ENCODE results near the gene MAMLD1. TPM values are rescaled to one million over a fixed set of nuclear protein-coding genes. Genes with fewer than 3 reads are reported as not detected.

MAMLD1 gene
- total RNA-seq, 4 donors from 2014 or later, result 1.2 to 2.0 (median 1.6) TPM

DNA sequence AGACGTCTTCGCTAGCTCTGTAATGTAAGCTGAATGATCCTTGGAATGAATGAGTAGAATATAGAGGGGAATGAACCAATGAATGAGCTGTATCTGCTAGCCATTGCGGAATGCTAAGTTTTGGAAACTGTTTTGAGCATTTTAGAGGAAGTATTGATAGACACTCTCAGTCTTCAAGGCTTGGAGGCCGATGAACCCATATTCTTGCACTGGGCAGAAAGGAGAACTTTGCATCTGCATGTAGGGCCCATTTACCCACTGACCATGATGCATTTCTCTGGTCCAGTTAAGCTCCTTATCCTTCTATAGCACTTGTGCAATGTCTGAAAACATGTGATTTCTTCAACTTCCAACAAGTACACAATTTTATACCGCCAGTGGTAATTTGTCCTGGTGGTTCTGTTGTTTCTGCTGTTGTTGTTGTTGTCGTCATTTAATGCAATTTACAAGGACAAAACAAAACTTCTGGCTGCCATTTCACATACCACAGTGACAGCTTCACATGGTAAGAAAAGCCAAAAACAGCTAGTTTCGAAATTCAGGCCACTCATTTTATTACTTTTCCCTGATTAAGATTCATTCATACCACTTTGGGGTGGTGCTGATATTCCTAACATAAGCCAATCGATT is 120.4 kb downstream of the MAMLD1 start:
- H3K4me3 ChIP-seq, result no peak overlapping the region
- no peak for DNase-seq
- intact Hi-C loops (cut with DNase I; ENCODE audit: low total_unique reads) (no loop called here), in situ Hi-C loops (cut with MboI; ENCODE audit: low sequenced_read_pairs in 4 of 4) (loop anchor here in 3 of 4 donors (25.0 kb wide), 2 partner anchors 96 to 521 kb away; no protein-coding TSS in a partner anchor)
- peak overlapping the region in 2 of 4 donors; percentile 22 to 23 for H3K27ac ChIP-seq
- TF ChIP-seq, protein P1, sequence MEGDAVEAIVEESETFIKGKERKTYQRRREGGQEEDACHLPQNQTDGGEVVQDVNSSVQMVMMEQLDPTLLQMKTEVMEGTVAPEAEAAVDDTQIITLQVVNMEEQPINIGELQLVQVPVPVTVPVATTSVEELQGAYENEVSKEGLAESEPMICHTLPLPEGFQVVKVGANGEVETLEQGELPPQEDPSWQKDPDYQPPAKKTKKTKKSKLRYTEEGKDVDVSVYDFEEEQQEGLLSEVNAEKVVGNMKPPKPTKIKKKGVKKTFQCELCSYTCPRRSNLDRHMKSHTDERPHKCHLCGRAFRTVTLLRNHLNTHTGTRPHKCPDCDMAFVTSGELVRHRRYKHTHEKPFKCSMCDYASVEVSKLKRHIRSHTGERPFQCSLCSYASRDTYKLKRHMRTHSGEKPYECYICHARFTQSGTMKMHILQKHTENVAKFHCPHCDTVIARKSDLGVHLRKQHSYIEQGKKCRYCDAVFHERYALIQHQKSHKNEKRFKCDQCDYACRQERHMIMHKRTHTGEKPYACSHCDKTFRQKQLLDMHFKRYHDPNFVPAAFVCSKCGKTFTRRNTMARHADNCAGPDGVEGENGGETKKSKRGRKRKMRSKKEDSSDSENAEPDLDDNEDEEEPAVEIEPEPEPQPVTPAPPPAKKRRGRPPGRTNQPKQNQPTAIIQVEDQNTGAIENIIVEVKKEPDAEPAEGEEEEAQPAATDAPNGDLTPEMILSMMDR (IDR thresholded peaks at IDR 0.05 in 4 of 5, conservative IDR thresholded peaks at IDR 0.05 in 1 of 5), result no peak
- no peak for TF ChIP-seq POLR2A (IDR thresholded peaks at IDR 0.05)
- no peaks in the 10 kb centered on the region for H3K27me3 ChIP-seq
- no peak for ATAC-seq
- H3K9me3 ChIP-seq, result no peaks in the 10 kb centered on the region
- H3K36me3 ChIP-seq, result no peaks in the 10 kb centered on the region
- H3K4me1 ChIP-seq, result no peaks in the 10 kb centered on the region

DNA sequence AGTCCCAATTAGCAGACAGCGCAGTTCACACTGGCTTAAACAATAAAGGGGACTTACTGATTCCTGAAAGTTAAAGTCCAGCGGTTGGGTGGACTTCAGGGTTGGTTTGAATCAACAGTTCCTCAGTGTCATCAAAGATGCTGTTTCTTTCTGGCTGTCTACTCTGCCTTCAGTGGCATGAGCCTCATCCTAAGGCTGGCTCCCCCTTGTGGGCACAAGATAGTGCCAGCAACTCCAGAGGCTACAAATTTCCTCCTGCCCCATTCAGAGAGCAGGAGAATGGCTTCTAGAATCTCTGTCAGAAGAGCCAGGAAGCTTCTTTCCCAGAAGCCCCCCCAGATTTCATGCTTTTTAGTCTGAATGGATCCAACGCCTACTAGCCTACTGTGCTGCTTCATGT is 122.9 kb downstream of the MAMLD1 start:
- H3K27ac ChIP-seq, result no peak overlapping the region
- no peak overlapping the region for H3K4me3 ChIP-seq
- ATAC-seq (peak; percentile 79 to 88), DNase-seq (peak in 1 of 2 donors; percentile 46)
- intact Hi-C loops (cut with DNase I; ENCODE audit: low total_unique reads), result loop anchor here (1.0 to 2.0 kb wide), 2 partner anchors 121 to 525 kb away; no protein-coding TSS in a partner anchor
- TF ChIP-seq POLR2A (IDR thresholded peaks at IDR 0.05), result no peak
- TF ChIP-seq, protein P1 (IDR thresholded peaks at IDR 0.05 in 4 of 5, conservative IDR thresholded peaks at IDR 0.05 in 1 of 5), result peak; percentile 27 to 61 (median 47)
- no peaks in the 10 kb centered on the region for H3K9me3 ChIP-seq
- no peaks in the 10 kb centered on the region for H3K36me3 ChIP-seq
- no peaks in the 10 kb centered on the region for H3K4me1 ChIP-seq
- no peaks in the 10 kb centered on the region for H3K27me3 ChIP-seq
- in situ Hi-C loops (cut with MboI; ENCODE audit: low sequenced_read_pairs in 4 of 4), result loop anchor here in 3 of 4 donors (25.0 kb wide), 2 partner anchors 99 to 524 kb away; no protein-coding TSS in a partner anchor

DNA sequence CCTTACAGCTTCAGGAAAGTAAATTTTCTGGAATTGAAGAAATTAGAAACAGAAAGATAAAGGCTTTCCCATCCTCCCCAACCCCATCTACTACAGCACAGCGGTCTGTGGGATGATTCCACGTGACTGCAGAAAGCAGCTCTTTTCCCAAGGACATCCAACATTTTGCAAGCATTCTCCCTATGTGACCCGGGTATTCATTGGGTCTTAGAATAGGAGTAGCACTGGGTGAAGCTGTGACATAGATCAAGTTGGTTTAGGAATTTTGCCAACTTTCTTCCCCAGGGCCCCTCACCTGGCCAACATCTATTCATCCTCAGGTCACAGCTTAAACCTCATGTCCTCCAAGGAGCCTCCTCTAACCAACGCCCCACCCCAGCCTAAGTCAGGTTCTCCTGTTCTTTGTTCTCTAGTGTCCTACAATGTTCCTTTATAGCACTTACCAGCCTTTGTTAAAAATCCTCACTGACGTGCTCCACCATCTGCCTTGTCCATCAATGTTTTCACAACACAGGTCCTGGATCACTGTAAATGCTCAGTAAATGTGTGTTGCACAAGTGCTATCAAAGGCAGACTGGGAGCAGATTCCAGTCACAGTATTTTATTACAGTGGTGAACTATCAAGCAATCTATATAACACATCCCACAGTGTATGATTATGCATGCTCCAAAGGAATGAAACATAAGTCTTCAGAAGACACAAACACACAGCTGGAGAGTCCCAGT is 124.4 kb downstream of the MAMLD1 start:
- in situ Hi-C loops (cut with MboI; ENCODE audit: low sequenced_read_pairs in 4 of 4), result loop anchor here in 3 of 4 donors (25.0 kb wide), 2 partner anchors 100 to 525 kb away; no protein-coding TSS in a partner anchor
- DNase-seq (no peak), ATAC-seq (no peak)
- H3K9me3 ChIP-seq, result no peaks in the 10 kb centered on the region
- no peak overlapping the region for H3K27ac ChIP-seq
- no peaks in the 10 kb centered on the region for H3K27me3 ChIP-seq
- no peaks in the 10 kb centered on the region for H3K36me3 ChIP-seq
- intact Hi-C loops (cut with DNase I; ENCODE audit: low total_unique reads), result loop anchor here (2.0 kb wide), 1 partner anchor 527 kb away; no protein-coding TSS in a partner anchor
- H3K4me1 ChIP-seq, result no peaks in the 10 kb centered on the region
- TF ChIP-seq POLR2A (IDR thresholded peaks at IDR 0.05), result no peak
- TF ChIP-seq, protein P1 (IDR thresholded peaks at IDR 0.05 in 4 of 5, conservative IDR thresholded peaks at IDR 0.05 in 1 of 5), result no peak
- no peak overlapping the region for H3K4me3 ChIP-seq

GRCh38 chrX:150489359-150490015 is 126.4 kb downstream of the MAMLD1 start:
- in situ Hi-C loops (cut with MboI; ENCODE audit: low sequenced_read_pairs in 4 of 4), result loop anchor here in 3 of 4 donors (25.0 kb wide), 2 partner anchors 102 to 527 kb away; no protein-coding TSS in a partner anchor
- no peaks in the 10 kb centered on the region for H3K27me3 ChIP-seq
- no peak for TF ChIP-seq POLR2A (IDR thresholded peaks at IDR 0.05)
- TF ChIP-seq, protein P1 (IDR thresholded peaks at IDR 0.05 in 4 of 5, conservative IDR thresholded peaks at IDR 0.05 in 1 of 5), result no peak
- H3K4me3 ChIP-seq, result no peak overlapping the region
- no peaks in the 10 kb centered on the region for H3K36me3 ChIP-seq
- no peak overlapping the region for H3K27ac ChIP-seq
- no peak for ATAC-seq
- intact Hi-C loops (cut with DNase I; ENCODE audit: low total_unique reads), result no loop called here
- DNase-seq, result no peak
- no peaks in the 10 kb centered on the region for H3K4me1 ChIP-seq
- H3K9me3 ChIP-seq, result no peaks in the 10 kb centered on the region

All from gastrocnemius medialis (tissue), 4 donors.